SK-N-SH (cell line): ENCODE data around the gene PDE2A. TPM values are rescaled to one million over a fixed set of nuclear protein-coding genes. Genes with fewer than 3 reads are reported as not detected.

ENCODE experiments used
- CTCF ChIA-PET: fragments of 300-600, 350-600 bp; formaldehyde crosslinking; extraction: SDS; loops from one replicate; lab custom pipeline; 2021; lab: Yijun Ruan, JAX
- POLR2A ChIA-PET: fragments of 350-600 bp; sonication (Branson Sonifier 250); formaldehyde crosslinking; extraction: SDS; loops from one replicate; lab custom pipeline; 2020; ENCODE audit warnings: antibody characterized with exemption, inconsistent platforms; lab: Yijun Ruan, JAX
- DNase-seq: peaks from one replicate; pipeline ENCODE4 v3.0.0; 2012
- H2AFZ ChIP-seq: fragments of 200-600 bp; sonication (generic); 2 replicates; pipeline ENCODE4 v1.8.1; 2016; ENCODE audit warnings: antibody characterized with exemption, mild to moderate bottlenecking, low read depth
- H3F3A ChIP-seq: fragments of 200-600 bp; sonication (generic); replicated peaks from 2 replicates; pipeline ENCODE3; 2016; ENCODE audit warnings: antibody characterized with exemption, mild to moderate bottlenecking; ENCODE audit not compliant: insufficient read depth
- H3K27ac ChIP-seq, 2 experiments: fragments of 200-500 bp in 1 of 2; fragments of 200-600 bp in 1 of 2; sonication (Bioruptor generic) in 1 of 2; sonication (generic), shearing (Covaris generic) in 1 of 2; 2 replicates each; pipeline versions ENCODE4 v1.5.1 to v1.6.1; 2014 to 2016; ENCODE audit warnings: low read depth in 2 of 2, inconsistent platforms in 1 of 2, low read length in 1 of 2, mild to moderate bottlenecking in 1 of 2, mixed read lengths in 1 of 2
- H3K27me3 ChIP-seq: fragments of 200-600 bp; sonication (generic), shearing (Covaris generic); 2 replicates; pipeline ENCODE4 v1.6.1; 2016; ENCODE audit warnings: mixed run types; ENCODE audit not compliant: insufficient read depth
- H3K36me3 ChIP-seq, 2 experiments: fragments of 200-500 bp in 1 of 2; fragments of 200-600 bp in 1 of 2; sonication (Bioruptor generic) in 1 of 2; sonication (generic) in 1 of 2; replicated peaks in 1 of 2; 2 replicates each; pipeline versions ENCODE3 to v1.5.1; 2014 to 2016; ENCODE audit warnings: low read length in 1 of 2, mild to moderate bottlenecking in 1 of 2; ENCODE audit not compliant: insufficient read depth in 2 of 2, control insufficient read depth in 1 of 2
- H3K4me1 ChIP-seq, 2 experiments: fragments of 200-500 bp in 1 of 2; fragments of 200-600 bp in 1 of 2; sonication (Bioruptor generic) in 1 of 2; sonication (generic), shearing (Covaris generic) in 1 of 2; 2 replicates each; pipeline versions ENCODE4 v1.5.1 to v1.6.1; 2014 to 2016; ENCODE audit warnings: low read depth in 1 of 2, low read length in 1 of 2, mixed run types in 1 of 2; ENCODE audit not compliant: insufficient read depth in 2 of 2, control insufficient read depth in 1 of 2
- H3K4me2 ChIP-seq: fragments of 200-600 bp; sonication (generic), shearing (Covaris generic); 2 replicates; pipeline ENCODE4 v1.6.1; 2017; ENCODE audit warnings: mixed run types
- H3K4me3 ChIP-seq, 2 experiments: fragments of 200-500 bp in 1 of 2; fragments of 200-600 bp in 1 of 2; sonication (Bioruptor generic) in 1 of 2; sonication (generic), shearing (Covaris generic) in 1 of 2; 2 replicates each; pipeline versions ENCODE4 v1.5.1 to v1.8.1; 2014 to 2016; ENCODE audit warnings: low read depth in 2 of 2, inconsistent platforms in 1 of 2, low read length in 1 of 2, mild to moderate bottlenecking in 1 of 2, mixed read lengths in 1 of 2, moderate library complexity in 1 of 2
- H3K79me2 ChIP-seq: fragments of 200-600 bp; sonication (generic); 2 replicates; pipeline ENCODE4 v1.8.1; 2017; ENCODE audit warnings: mild to moderate bottlenecking; ENCODE audit not compliant: insufficient read depth
- H3K9ac ChIP-seq: fragments of 200-600 bp; sonication (generic); 2 replicates; pipeline ENCODE4 v1.6.1; 2017; ENCODE audit warnings: mixed run types
- H3K9me2 ChIP-seq: fragments of 200-600 bp; sonication (generic); 2 replicates; pipeline ENCODE4 v1.6.1; 2017; ENCODE audit warnings: mixed run types
- H3K9me3 ChIP-seq: fragments of 200-600 bp; sonication (generic); 2 replicates; pipeline ENCODE4 v1.6.1; 2017; ENCODE audit warnings: mixed run types, mild to moderate bottlenecking, moderate library complexity
- H4K20me1 ChIP-seq: fragments of 200-600 bp; sonication (generic); 2 replicates; pipeline ENCODE4 v1.6.1; 2017; ENCODE audit warnings: mild to moderate bottlenecking, mixed run types; ENCODE audit not compliant: insufficient read depth
- CHD2 ChIP-seq: fragments of 150-350 bp; IDR thresholded peaks from 2 replicates; pipeline ENCODE4 v1.6.1; 2018; ENCODE audit warnings: low read length; ENCODE audit not compliant: partially characterized antibody
- GABPA ChIP-seq: IDR thresholded peaks from 2 replicates; pipeline ENCODE4 v1.4.0; 2012; ENCODE audit warnings: low read depth, mild to moderate bottlenecking
- MEF2A ChIP-seq: IDR thresholded peaks from 2 replicates; pipeline ENCODE4 v1.4.0; 2012; ENCODE audit warnings: low read depth, borderline replicate concordance
- RAD21 ChIP-seq: IDR thresholded peaks from 2 replicates; pipeline ENCODE4 v1.6.1; 2012; ENCODE audit warnings: mild to moderate bottlenecking, low read length
- RCOR1 ChIP-seq: fragments of 150-350 bp; IDR thresholded peaks from 2 replicates; pipeline ENCODE4 v1.6.1; 2017; ENCODE audit warnings: antibody characterized with exemption, low read length
- REST ChIP-seq: IDR thresholded peaks from 2 replicates; pipeline ENCODE4 v1.6.1; 2012; ENCODE audit warnings: mild to moderate bottlenecking, low read depth, low read length, moderate library complexity
- TAF1 ChIP-seq: IDR thresholded peaks from 2 replicates; pipeline ENCODE4 v1.6.1; 2012; ENCODE audit warnings: low read depth, mild to moderate bottlenecking, low read length, moderate library complexity, borderline replicate concordance
- WGBS: methylation state at CpG from one replicate; pipeline ENCODE4 v1.1.6; 2017; ENCODE audit warnings: low lambda C conversion rate; 5-methylcytosine and 5-hydroxymethylcytosine counted together
- polyA plus RNA-seq, 3 experiments: library from polyadenylated mRNA; depleted of rRNA; stranded (reverse); fragments of >200 nt; gene quantifications; 2 replicates each; pipeline ENCODE4 v1.2.3, GENCODE V29; 2012

PDE2A gene
- polyA plus RNA-seq, 1 of the 3 experiments (the other 2 are of a cell fraction) = 0.43 TPM

DNA sequence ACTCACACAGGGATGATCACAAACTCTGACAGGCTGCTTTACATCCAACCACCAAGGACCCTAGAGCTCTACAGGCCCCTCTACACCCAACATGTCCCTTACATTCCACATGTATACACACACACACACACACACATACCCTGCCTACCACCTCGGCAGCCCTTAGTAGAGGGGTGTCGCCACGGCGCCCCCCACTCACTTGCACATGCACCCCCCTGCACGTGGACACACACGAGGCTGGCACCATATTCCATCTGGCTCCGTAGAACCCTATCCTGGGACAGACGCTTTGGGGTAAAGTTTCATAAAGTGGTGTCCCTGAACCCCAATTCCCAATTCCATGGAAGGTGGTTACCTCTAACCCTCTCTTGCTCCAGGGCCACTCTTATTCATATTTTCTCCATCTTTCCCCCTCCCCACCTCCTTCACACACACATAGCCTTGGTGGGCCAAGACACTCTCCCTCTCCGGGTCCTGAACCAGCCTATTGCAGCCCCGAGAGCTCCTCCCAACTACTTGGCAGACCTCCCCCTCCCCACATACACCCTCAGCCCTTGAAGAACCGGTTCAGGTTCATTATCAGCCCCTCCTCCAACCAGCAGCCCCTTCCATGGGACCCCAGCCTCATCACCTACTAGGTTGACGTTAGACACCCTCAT is 809 bp downstream of the PDE2A start:
- Histone ChIP-seq H3K27ac (no peak overlapping the region), H3K4me1 (peaks cover 0 to 27% of the 10 kb centered on the region in 2 experiments; a peak in 1 of 4 replicates), H3K9me3 (no peaks in the 10 kb centered on the region), H3K36me3 (no peaks in the 10 kb centered on the region), H2AFZ (no peak overlapping the region), H3K9me2 (no peaks in the 10 kb centered on the region), H3K27me3 (peaks cover 29% of the 10 kb centered on the region; the same call in 1 of the 2 replicates), H3K4me2 (0 out of 2 replicates have a peak overlapping the region, but pooled peaks have one; percentile 62), H4K20me1 (no peaks in the 10 kb centered on the region), H3K4me3 (peak overlapping the region in 1 of 2 experiments; percentile 39; a peak in 2 of 4 replicates), H3F3A (no peaks in the 10 kb centered on the region), H3K79me2 (no peaks in the 10 kb centered on the region), H3K9ac (no peak overlapping the region)
- TF ChIP-seq REST = peak; percentile 87
- TF ChIP-seq RAD21 = no peak
- no peak for TF ChIP-seq RCOR1
- TF ChIP-seq TAF1 = no peak
- 36% methylated on average over 12 of the region's 12 CpGs for WGBS
- no peak for DNase-seq
- POLR2A ChIA-PET = interaction anchor here (0.8 to 1.0 kb wide), 2 partner anchors 9 to 12 kb away, joined by 3 read pairs; no protein-coding TSS in a partner anchor
- CTCF ChIA-PET = interaction anchor here (0.9 to 6.5 kb wide), 6 partner anchors 11 to 202 kb away, joined by 4 to 90 read pairs (median 6); no protein-coding TSS in a partner anchor

GRCh38 chr11:72672597-72673238 is 1.5 kb downstream of the PDE2A start:
- H3K27me3 ChIP-seq = peaks cover 29% of the 10 kb centered on the region; the same call in 1 of the 2 replicates
- no peak for TF ChIP-seq CHD2
- no peak for TF ChIP-seq GABPA
- no peak for TF ChIP-seq MEF2A
- H3F3A ChIP-seq = no peaks in the 10 kb centered on the region
- H3K4me1 ChIP-seq = peaks cover 0 to 27% of the 10 kb centered on the region in 2 experiments; a peak in 1 of 4 replicates
- 67% methylated on average over 4 of the region's 4 CpGs for WGBS
- no peak overlapping the region for H3K9ac ChIP-seq
- DNase-seq = no peak
- no peak overlapping the region for H2AFZ ChIP-seq
- H3K36me3 ChIP-seq = no peaks in the 10 kb centered on the region
- H3K9me3 ChIP-seq = no peaks in the 10 kb centered on the region
- CTCF ChIA-PET = interaction anchor here (1.2 to 6.5 kb wide), 5 partner anchors 12 to 201 kb away, joined by 3 to 90 read pairs (median 6); no protein-coding TSS in a partner anchor
- no peaks in the 10 kb centered on the region for H4K20me1 ChIP-seq
- no peak overlapping the region for H3K4me2 ChIP-seq
- no peak overlapping the region for H3K27ac ChIP-seq
- no peak overlapping the region for H3K4me3 ChIP-seq
- no peaks in the 10 kb centered on the region for H3K79me2 ChIP-seq
- POLR2A ChIA-PET = no interaction called here
- no peaks in the 10 kb centered on the region for H3K9me2 ChIP-seq
